NCI-H446 (cell line): Measurements from ENCODE around the gene AIF1.

Experiments used
- DNase-seq, 2 experiments: peaks; one replicate each; lab custom pipeline; 2025; lab: John Stamatoyannopoulos, UW

The AIF1 gene

GRCh38 chr6:31663961-31664789 lies 49.1 kb downstream of the AIF1 start:
- DNase-seq: peak in 1 of 2 experiments; percentile 56

GRCh38 chr6:31664790-31665500 lies 49.9 kb downstream of the AIF1 start, which contains the start of gene GPANK1:
Gene GPANK1 (minus strand): TSS chr6:31664997. CDS start chr6:31664478, 519 bp downstream.
- peak; percentile 91 to 96 for DNase-seq

GRCh38 chr6:31665501-31666336 lies 50.7 kb downstream of the AIF1 start, which contains the start of gene CSNK2B:
Gene CSNK2B (plus strand): TSS chr6:31666080. CDS start chr6:31666832, 752 bp downstream.
- peak; percentile 97 to 98 for DNase-seq

GRCh38 chr6:31666337-31666965 lies 51.4 kb downstream of the AIF1 start:
- DNase-seq: no peak
